Activated CD4-positive, alpha-beta memory T cell treated with anti-CD3 and anti-CD28 coated beads for 36 hours (primary cell): ENCODE measurements around the gene EFCAB9. TPM values are rescaled to one million over a fixed set of nuclear protein-coding genes. Genes with fewer than 3 reads are reported as not detected.

ENCODE experiments used
- CTCF ChIA-PET: fragments of 350-600 bp; sonication (Branson Sonifier 250); formaldehyde crosslinking; loops from one replicate; lab custom pipeline; 2021; ENCODE audit warnings: antibody characterized with exemption, inconsistent platforms; lab: Charles Lee
- POLR2A ChIA-PET: fragments of 350-600 bp; sonication (Branson Sonifier 250); formaldehyde crosslinking; loops from one replicate; lab custom pipeline; 2021; ENCODE audit warnings: antibody characterized with exemption; lab: Charles Lee
- DNase-seq: peaks from one replicate; pipeline ENCODE4 v3.0.0-alpha.2; 2020
- H3K27ac Mint-ChIP-seq: one replicate; pipeline ENCODE4 v1.8.0; 2021; ENCODE audit warnings: mixed read lengths
- H3K27me3 Mint-ChIP-seq: one replicate; pipeline ENCODE4 v1.8.0; 2021; ENCODE audit warnings: mixed read lengths
- H3K36me3 Mint-ChIP-seq: one replicate; pipeline ENCODE4 v1.8.0; 2021; ENCODE audit warnings: mixed read lengths
- H3K4me1 Mint-ChIP-seq: one replicate; pipeline ENCODE4 v1.8.0; 2021; ENCODE audit warnings: low read depth, mixed read lengths
- H3K4me3 Mint-ChIP-seq: one replicate; pipeline ENCODE4 v1.8.0; 2021; ENCODE audit warnings: mild to moderate bottlenecking, mixed read lengths
- H3K9me3 Mint-ChIP-seq: one replicate; pipeline ENCODE4 v1.8.0; 2021; ENCODE audit warnings: mixed read lengths
- intact Hi-C: fragments of 100-400 bp; cut with micrococcal nuclease; formaldehyde crosslinking; loops from one replicate; pipeline ENCODE4 v1.15.1; 2023
- total RNA-seq, 2 experiments: library from RNA; stranded (reverse); gene quantifications; one replicate each; pipeline ENCODE4 v1.2.3, GENCODE V29; 2021

Gene EFCAB9
- total RNA-seq, 2 experiments from 2014 or later = not detected

DNA sequence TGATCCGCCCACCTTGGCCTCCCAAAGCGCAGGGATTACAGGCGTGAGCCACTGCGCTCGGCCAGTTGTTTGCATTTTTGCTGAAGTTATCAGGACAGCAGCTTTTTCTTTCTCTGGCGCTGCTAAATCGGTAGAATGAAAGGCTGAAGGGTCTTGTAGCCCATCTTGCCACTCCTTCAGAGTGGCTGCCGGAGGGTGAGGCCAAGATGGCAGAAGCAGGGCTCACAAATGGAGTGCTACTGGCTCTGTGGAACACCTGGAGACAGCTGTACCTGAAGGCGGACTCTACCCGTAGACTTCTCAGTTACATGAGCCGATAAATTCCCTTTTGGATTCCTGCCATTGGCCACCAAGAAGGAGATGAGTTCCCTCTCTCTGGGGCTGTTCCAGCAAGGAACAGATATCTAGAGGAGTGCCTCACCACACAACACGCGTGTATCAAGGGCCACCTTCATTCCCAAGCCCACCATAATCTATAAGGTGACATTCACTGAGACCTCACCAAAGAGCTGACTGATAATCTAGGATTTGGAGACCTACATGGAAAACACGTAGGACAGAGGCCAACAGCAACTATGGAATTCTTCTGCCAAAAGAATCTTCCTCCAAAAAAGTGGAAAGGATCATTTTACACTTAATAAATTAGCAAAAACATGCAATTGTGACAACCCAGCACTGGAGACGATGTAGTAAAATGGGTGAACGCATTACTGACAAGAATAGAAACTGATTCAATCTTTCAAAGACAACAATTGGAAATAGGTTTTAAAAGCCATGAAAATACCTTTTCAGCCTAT is 27.7 kb upstream of the EFCAB9 start:
- ChIA-PET CTCF (interaction anchor here (1.6 kb wide), 1 partner anchor 21 kb away, joined by 3 read pairs; no protein-coding TSS in a partner anchor), POLR2A (interaction anchor here (2.3 kb wide), 1 partner anchor 8 kb away, joined by 12 read pairs; no protein-coding TSS in a partner anchor)
- Mint-ChIP-seq H3K4me1 (peaks cover 83% of the 10 kb centered on the region), H3K27me3 (no peaks in the 10 kb centered on the region), H3K4me3 (no peak overlapping the region), H3K36me3 (peaks cover 14% of the 10 kb centered on the region), H3K27ac (peak overlapping the region; percentile 29), H3K9me3 (no peaks in the 10 kb centered on the region)
- DNase-seq = no peak
- intact Hi-C loops = no loop called here

DNA sequence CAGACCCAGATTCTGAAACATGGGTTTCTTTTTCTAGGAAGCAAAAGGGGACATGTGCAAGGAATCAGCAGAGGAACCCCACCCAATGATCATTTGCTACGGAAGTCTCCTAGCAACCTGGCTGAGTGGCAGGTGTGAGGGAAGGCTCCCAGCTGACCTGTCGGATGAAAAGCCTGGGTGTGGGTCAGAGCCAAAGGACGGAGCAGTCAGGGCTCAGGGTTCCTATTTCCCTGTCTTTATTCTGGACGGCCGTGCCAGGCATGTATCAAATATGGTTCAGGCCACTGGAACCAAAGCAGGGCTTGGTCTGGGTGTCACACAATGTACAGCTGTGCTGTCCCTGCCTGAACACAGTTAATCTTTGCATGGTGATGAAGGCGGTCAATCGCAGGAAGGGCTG is 26.1 kb upstream of the EFCAB9 start:
- Mint-ChIP-seq H3K27me3 (no peaks in the 10 kb centered on the region), H3K36me3 (peaks cover 14% of the 10 kb centered on the region), H3K9me3 (no peaks in the 10 kb centered on the region), H3K4me1 (peaks cover 85% of the 10 kb centered on the region), H3K27ac (no peak overlapping the region), H3K4me3 (no peak overlapping the region)
- no peak for DNase-seq
- CTCF ChIA-PET = no interaction called here
- intact Hi-C loops = no loop called here
- POLR2A ChIA-PET = no interaction called here

DNA sequence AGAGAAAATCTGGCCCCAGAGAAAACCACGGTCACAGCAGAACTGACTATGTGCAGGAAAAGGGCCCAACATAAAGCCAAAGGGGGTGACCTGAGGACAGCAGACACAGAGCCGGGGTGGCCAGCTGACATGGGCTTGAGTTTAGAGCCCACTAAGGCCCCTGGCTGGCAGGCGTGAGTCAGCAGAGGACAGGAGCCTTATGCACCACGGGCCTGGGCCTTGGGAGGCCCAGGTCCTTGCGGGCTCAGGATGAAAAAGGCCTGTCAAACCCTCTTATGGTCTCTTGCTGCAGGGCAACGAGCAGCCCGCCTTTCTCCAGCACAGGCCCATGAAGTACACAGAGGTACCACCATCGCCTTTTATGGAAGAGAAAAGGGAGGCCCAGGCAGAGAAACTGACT is 25.7 kb upstream of the EFCAB9 start:
- no peak overlapping the region for H3K4me3 Mint-ChIP-seq
- intact Hi-C loops = no loop called here
- no peak for DNase-seq
- no peak overlapping the region for H3K27ac Mint-ChIP-seq
- H3K27me3 Mint-ChIP-seq = no peaks in the 10 kb centered on the region
- H3K36me3 Mint-ChIP-seq = peaks cover 14% of the 10 kb centered on the region
- CTCF ChIA-PET = interaction anchor here (2.7 kb wide), 1 partner anchor 20 kb away, joined by 8 read pairs; the partner anchor contains the start of gene STK10
- H3K4me1 Mint-ChIP-seq = peaks cover 85% of the 10 kb centered on the region
- no peaks in the 10 kb centered on the region for H3K9me3 Mint-ChIP-seq
- POLR2A ChIA-PET = no interaction called here

DNA sequence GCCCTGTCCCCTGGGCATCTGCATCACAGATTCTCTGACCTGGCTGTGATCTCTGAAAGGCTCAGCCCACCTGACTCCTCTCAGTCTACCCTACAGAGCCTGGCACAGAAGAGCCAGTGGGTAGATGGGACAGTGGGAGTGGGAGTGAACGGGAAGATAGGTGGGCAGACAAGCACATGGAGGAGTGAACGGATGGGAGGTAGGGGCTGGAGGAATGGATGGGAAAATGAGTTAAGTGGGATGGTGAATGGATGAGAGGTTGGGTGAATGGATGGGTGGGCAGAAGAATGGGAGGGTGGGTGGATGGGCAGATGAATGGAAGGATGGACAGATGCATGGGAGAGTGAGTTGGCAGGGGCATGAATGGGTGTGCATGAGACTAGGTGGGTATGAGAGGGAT is 24.8 kb upstream of the EFCAB9 start:
- H3K27ac Mint-ChIP-seq = peak overlapping the region; percentile 76
- no peaks in the 10 kb centered on the region for H3K9me3 Mint-ChIP-seq
- DNase-seq = no peak
- H3K36me3 Mint-ChIP-seq = peaks cover 16% of the 10 kb centered on the region
- peaks cover 87% of the 10 kb centered on the region for H3K4me1 Mint-ChIP-seq
- H3K27me3 Mint-ChIP-seq = no peaks in the 10 kb centered on the region
- intact Hi-C loops = no loop called here
- no peak overlapping the region for H3K4me3 Mint-ChIP-seq
- ChIA-PET CTCF (interaction anchor here (2.7 kb wide), 1 partner anchor 19 kb away, joined by 8 read pairs; the partner anchor contains the start of gene STK10), POLR2A (no interaction called here)

DNA sequence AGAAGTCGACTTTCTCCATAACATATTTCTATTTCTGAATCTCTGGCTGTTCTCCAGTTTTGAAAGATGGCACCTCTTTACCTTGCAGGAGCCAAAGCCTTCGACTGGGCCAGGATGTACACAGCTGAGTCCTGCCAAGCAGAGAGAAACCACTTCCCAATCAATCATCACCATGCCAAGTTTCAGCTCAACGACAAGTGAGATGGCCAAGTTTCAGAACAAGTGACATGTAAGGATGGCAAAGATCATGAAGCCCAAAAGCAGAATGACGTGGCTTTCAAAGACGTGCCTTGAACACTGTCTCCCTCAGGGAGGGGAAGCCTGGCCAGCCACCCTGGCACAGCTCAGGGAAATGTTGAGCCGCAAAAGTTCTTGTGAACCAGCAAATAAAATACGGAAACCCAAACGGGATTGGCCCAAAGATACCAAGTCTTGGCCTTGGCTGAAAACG is 23.7 kb upstream of the EFCAB9 start:
- peak; percentile 36 for DNase-seq
- intact Hi-C loops = loop anchor here (10.0 kb wide), 1 partner anchor 1875 kb away; the partner anchor contains the start of gene LCP2
- POLR2A ChIA-PET = interaction anchor here (1.3 kb wide), 1 partner anchor 9 kb away, joined by 4 read pairs; no protein-coding TSS in a partner anchor
- Mint-ChIP-seq H3K9me3 (no peaks in the 10 kb centered on the region), H3K27ac (peak overlapping the region; percentile 76), H3K4me1 (peaks cover 88% of the 10 kb centered on the region), H3K4me3 (no peak overlapping the region), H3K36me3 (peaks cover 22% of the 10 kb centered on the region), H3K27me3 (no peaks in the 10 kb centered on the region)
- CTCF ChIA-PET = interaction anchor here (1.0 to 2.7 kb wide), 2 partner anchors 18 to 58 kb away, joined by 3 to 8 read pairs; partner anchors contain the start of gene STK10

DNA sequence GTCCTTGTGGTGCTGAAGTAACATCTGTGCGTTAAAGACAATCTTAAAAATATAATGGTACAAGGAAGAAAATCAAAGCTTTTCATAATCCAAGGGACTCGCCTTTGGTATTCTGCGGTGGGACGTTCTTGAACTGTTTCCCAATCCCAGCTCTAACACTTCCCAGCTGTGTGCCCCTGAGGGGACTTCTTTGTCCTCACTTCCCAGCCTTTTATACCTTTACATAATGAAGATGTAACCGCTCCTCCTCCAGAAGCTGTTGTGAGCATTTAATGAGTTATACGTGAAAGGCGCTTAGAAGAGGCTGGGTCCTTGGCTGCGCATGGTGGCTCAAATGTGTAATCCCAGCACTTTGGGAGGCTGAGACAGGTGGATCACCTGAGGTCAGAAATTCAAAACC is 22.9 kb upstream of the EFCAB9 start:
- Mint-ChIP-seq H3K27me3 (no peaks in the 10 kb centered on the region), H3K4me1 (peaks cover 91% of the 10 kb centered on the region), H3K9me3 (no peaks in the 10 kb centered on the region), H3K4me3 (no peak overlapping the region), H3K36me3 (peaks cover 27% of the 10 kb centered on the region), H3K27ac (peak overlapping the region; percentile 76)
- intact Hi-C loops = loop anchor here (10.0 kb wide), 1 partner anchor 1876 kb away; the partner anchor contains the start of gene LCP2
- ChIA-PET POLR2A (no interaction called here), CTCF (interaction anchor here (2.7 kb wide), 1 partner anchor 17 kb away, joined by 8 read pairs; the partner anchor contains the start of gene STK10)
- no peak for DNase-seq

DNA sequence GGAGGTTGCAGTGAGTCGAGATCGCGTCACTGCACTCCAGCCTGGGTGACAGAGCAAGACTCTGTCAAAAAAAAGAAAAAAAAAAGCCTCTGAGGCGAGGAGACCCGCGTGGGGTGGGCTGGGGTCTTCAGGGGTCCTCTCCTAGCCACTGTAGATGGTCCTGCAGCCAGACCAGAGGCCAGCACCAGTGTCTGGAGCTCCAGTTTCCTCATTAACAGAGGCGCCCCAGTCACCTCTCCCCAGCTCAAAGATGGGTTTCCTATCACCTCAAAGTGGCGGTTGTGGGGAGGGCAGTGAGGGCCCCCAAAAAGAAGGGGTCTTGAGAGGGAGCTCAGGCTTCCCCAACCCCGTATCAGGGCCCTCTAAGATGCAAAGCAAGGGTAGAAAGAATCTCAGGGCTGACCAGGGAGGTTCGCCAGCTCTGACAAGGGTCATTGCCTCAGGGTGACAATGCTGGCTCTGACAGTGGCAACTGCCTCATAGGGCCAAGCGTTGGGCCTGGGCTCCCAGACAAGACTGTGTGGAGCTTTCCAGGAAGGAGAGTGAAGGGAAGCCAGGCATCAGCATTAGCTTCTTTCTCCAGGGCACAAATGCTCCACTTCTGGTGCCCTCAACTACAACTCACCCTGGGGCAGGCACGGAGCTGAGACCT is 20.9 kb upstream of the EFCAB9 start:
- POLR2A ChIA-PET = interaction anchor here (0.6 to 7.3 kb wide), 11 partner anchors 8 to 166 kb away, joined by 3 to 166 read pairs (median 6); partner anchors contain the start of genes FBXW11 and STK10
- Mint-ChIP-seq H3K9me3 (no peaks in the 10 kb centered on the region), H3K27ac (peak overlapping the region; percentile 99), H3K4me1 (peaks cover 95% of the 10 kb centered on the region), H3K4me3 (peak overlapping the region; percentile 89), H3K27me3 (no peaks in the 10 kb centered on the region), H3K36me3 (peaks cover 32% of the 10 kb centered on the region)
- DNase-seq = no peak
- CTCF ChIA-PET = interaction anchor here (0.5 to 5.7 kb wide), 9 partner anchors 9 to 110 kb away, joined by 3 to 100 read pairs (median 4); partner anchors contain the start of gene STK10
- intact Hi-C loops = loop anchor here (10.0 kb wide), 1 partner anchor 1878 kb away; the partner anchor contains the start of gene LCP2

DNA sequence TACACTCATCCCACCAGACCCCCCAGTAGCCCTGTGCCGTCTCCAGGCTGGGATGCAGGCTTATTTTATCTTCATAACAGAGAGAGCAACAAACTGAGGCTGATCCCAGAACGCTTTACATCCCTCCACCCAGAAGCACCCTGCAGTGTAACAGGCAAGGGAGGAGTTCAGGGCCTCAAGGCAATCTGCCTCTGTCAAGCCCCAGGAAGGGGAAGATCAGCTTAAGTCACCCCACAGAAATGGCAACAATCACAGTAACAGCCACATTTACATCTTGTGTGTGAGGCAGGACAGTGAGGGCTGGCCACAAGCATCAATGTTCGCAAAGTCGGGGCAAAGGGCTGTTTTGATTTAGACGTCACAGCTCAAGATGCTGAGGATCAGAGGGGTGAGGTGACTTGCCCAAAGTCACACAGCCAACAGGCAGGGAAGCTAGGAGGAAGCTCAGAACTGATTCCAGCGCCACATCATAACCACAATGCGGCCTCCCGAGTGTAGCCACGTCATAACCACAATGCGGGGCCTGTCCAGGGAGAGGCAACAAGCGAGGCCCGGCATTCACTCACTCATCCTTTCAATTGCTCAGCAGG is 20.3 kb upstream of the EFCAB9 start:
- H3K9me3 Mint-ChIP-seq = no peaks in the 10 kb centered on the region
- ChIA-PET POLR2A (interaction anchor here (0.6 to 7.3 kb wide), 12 partner anchors 8 to 597 kb away, joined by 3 to 166 read pairs (median 7); partner anchors contain the start of genes DUSP1, FBXW11 and STK10), CTCF (interaction anchor here (0.5 to 5.7 kb wide), 7 partner anchors 8 to 109 kb away, joined by 3 to 100 read pairs (median 4); partner anchors contain the start of gene STK10)
- peak overlapping the region; percentile 89 for H3K4me3 Mint-ChIP-seq
- H3K27ac Mint-ChIP-seq = peak overlapping the region; percentile 99
- intact Hi-C loops = loop anchor here (1.0 to 10.0 kb wide), 3 partner anchors 15 to 1879 kb away; partner anchors contain the start of genes LCP2 and STK10
- peak; percentile 95 for DNase-seq
- H3K27me3 Mint-ChIP-seq = no peaks in the 10 kb centered on the region
- peaks cover 95% of the 10 kb centered on the region for H3K4me1 Mint-ChIP-seq
- peaks cover 34% of the 10 kb centered on the region for H3K36me3 Mint-ChIP-seq

DNA sequence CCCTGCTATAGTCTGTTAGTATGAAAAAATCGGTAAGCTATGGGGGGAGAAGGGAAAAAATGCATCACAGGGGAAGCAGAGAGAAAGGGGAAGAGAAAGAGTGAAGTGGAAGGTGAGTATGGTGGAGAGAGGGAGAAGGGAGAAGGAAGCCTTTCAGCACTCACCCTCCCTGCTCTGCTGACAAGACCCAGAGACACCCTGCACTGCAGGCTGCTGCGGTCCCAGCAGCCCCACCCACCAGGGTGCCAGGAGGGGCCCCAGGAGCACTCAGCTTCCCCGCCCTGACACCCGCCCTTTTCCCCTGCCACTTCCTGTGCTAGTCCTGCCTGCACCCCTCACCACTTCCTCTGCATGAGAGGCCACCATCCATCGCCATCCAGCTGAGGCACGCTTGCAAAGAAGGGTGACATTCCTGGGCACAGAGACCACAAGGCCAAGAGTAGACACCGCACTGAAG is 18.7 kb upstream of the EFCAB9 start:
- Mint-ChIP-seq H3K9me3 (no peaks in the 10 kb centered on the region), H3K4me1 (peaks cover 94% of the 10 kb centered on the region), H3K4me3 (peak overlapping the region; percentile 89), H3K36me3 (peaks cover 30% of the 10 kb centered on the region), H3K27me3 (no peaks in the 10 kb centered on the region), H3K27ac (peak overlapping the region; percentile 99)
- intact Hi-C loops = loop anchor here (1.0 to 10.0 kb wide), 6 partner anchors 10 to 1880 kb away; partner anchors contain the start of genes DUSP1 and LCP2
- ChIA-PET POLR2A (interaction anchor here (0.7 to 7.3 kb wide), 10 partner anchors 10 to 1878 kb away, joined by 3 to 166 read pairs (median 10); partner anchors contain the start of genes FBXW11 and STK10), CTCF (interaction anchor here (0.6 to 5.7 kb wide), 10 partner anchors 10 to 125 kb away, joined by 3 to 100 read pairs (median 6); partner anchors contain the start of genes STK10 and UBTD2)
- DNase-seq = peak; percentile 97

DNA sequence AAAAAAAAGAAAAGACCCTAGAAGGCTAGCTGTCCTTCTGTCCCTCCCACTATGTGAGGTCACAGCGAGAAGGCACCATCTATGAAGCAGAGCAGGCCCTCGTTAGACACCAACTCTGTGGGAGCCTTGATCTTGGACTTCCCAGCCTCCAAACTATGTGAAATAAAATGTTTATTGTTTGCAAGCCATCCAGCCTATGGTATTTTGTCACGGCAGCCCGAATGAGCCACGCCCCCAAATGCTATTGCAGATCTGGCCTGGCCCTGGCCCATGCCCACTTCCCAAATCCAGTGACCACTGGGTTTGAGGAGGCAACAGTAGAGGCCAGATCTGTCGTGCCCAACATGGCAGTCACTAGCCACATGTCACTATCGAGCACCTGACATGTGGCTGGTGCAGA is 16.8 kb upstream of the EFCAB9 start:
- Mint-ChIP-seq H3K4me3 (no peak overlapping the region), H3K4me1 (peaks cover 87% of the 10 kb centered on the region), H3K27ac (peak overlapping the region; percentile 99), H3K36me3 (peaks cover 34% of the 10 kb centered on the region), H3K27me3 (no peaks in the 10 kb centered on the region), H3K9me3 (no peaks in the 10 kb centered on the region)
- DNase-seq = no peak
- CTCF ChIA-PET = interaction anchor here (5.7 kb wide), 1 partner anchor 9 kb away, joined by 100 read pairs; the partner anchor contains the start of gene STK10
- POLR2A ChIA-PET = interaction anchor here (0.6 to 7.3 kb wide), 2 partner anchors 9 to 109 kb away, joined by 3 to 166 read pairs; partner anchors contain the start of gene STK10
- intact Hi-C loops = loop anchor here (5.0 to 10.0 kb wide), 3 partner anchors 235 to 1882 kb away; partner anchors contain the start of genes DUSP1 and LCP2
